Measurements from ENCODE around the gene PLSCR4.
"Not testable (repeated sequence)": the region's sequence is repeated elsewhere in the genome, so short reads cannot be mapped to it uniquely, and the experiment has no call there.

The PLSCR4 gene

GRCh38 chr3:146246526-146246925, 4.4 kb downstream of the PLSCR4 start:
- DNase-seq = no peak

- DNase-seq = no peak
Measured at GRCh38 chr3:146243559-146243958, 7.3 kb downstream of the PLSCR4 start.

GRCh38 chr3:146241523-146242240, 9.2 kb downstream of the PLSCR4 start:
- DNase-seq = no peak

- DNase-seq = no peak
Measured at GRCh38 chr3:146233487-146233886, 17.4 kb downstream of the PLSCR4 start.

GRCh38 chr3:146227486-146227885, 23.4 kb downstream of the PLSCR4 start:
- DNase-seq = no peak

- no peak for DNase-seq
Measured at GRCh38 chr3:146226881-146227280, 24.0 kb downstream of the PLSCR4 start.

- DNase-seq = not testable (repeated sequence)
Measured at GRCh38 chr3:146225458-146225857, 25.4 kb downstream of the PLSCR4 start.

GRCh38 chr3:146223401-146224373, 27.2 kb downstream of the PLSCR4 start:
- no peak for DNase-seq

GRCh38 chr3:146222204-146223046, 28.5 kb downstream of the PLSCR4 start:
- no peak for DNase-seq

- DNase-seq = no peak
Measured at GRCh38 chr3:146221276-146221675, 29.6 kb downstream of the PLSCR4 start.

- DNase-seq = no peak
Measured at GRCh38 chr3:146218880-146219866, 31.7 kb downstream of the PLSCR4 start.

GRCh38 chr3:146217324-146217723, 33.6 kb downstream of the PLSCR4 start:
- no peak for DNase-seq

- DNase-seq = no peak
Measured at GRCh38 chr3:146214493-146214892, 36.4 kb downstream of the PLSCR4 start.

GRCh38 chr3:146209371-146209770, 41.5 kb downstream of the PLSCR4 start:
- no peak for DNase-seq

GRCh38 chr3:146203776-146204175, 47.1 kb downstream of the PLSCR4 start:
- DNase-seq = no peak

GRCh38 chr3:146200461-146201220, 50.3 kb downstream of the PLSCR4 start:
- no peak for DNase-seq

GRCh38 chr3:146199762-146200161, 51.1 kb downstream of the PLSCR4 start:
- no peak for DNase-seq

- DNase-seq = no peak
Measured at GRCh38 chr3:146196789-146197188, 54.1 kb downstream of the PLSCR4 start.

GRCh38 chr3:146195605-146196004, 55.3 kb downstream of the PLSCR4 start:
- DNase-seq = no peak

- no peak for DNase-seq
Measured at GRCh38 chr3:146195030-146195429, 55.9 kb downstream of the PLSCR4 start.

- no peak for DNase-seq
Measured at GRCh38 chr3:146191051-146191450, 59.9 kb downstream of the PLSCR4 start.
